CD14-positive monocyte (primary cell): ENCODE measurements around the gene PPM1M. TPM values are rescaled to one million over a fixed set of nuclear protein-coding genes. Genes with fewer than 3 reads are reported as not detected.

Experiments used
- DNase-seq, 3 donors: peaks; one replicate each; pipeline ENCODE4 v3.0.0-alpha.2; 2011 to 2022
- H2AFZ ChIP-seq: 2 replicates; pipeline ENCODE4 v1.6.0; 2012; ENCODE audit warnings: mild to moderate bottlenecking, low read depth, low read length, inconsistent platforms; ENCODE audit not compliant: insufficient read depth, poor library complexity, severe bottlenecking
- H3K27ac ChIP-seq, 2 donors: 1 replicate in 1 of 2; 2 replicates in 1 of 2; pipeline ENCODE4 v1.5.1; 2012 to 2013; ENCODE audit warnings: low read length in 2 of 2, control low read depth in 1 of 2, inconsistent platforms in 1 of 2, low read depth in 1 of 2, mild to moderate bottlenecking in 1 of 2
- H3K27me3 ChIP-seq, 2 donors: one replicate each; pipeline versions ENCODE4 v1.6.0 to v1.6.1; 2011 to 2013; ENCODE audit warnings: low read length in 2 of 2; ENCODE audit not compliant: control insufficient read depth in 2 of 2, insufficient read depth in 2 of 2
- H3K36me3 ChIP-seq, 2 donors: replicated peaks in 1 of 2; 1 replicate in 1 of 2; 2 replicates in 1 of 2; pipeline versions ENCODE4 v1.5.1 to v1.6.1; 2012 to 2013; ENCODE audit warnings: low read length in 2 of 2, control low read depth in 1 of 2, inconsistent platforms in 1 of 2, mild to moderate bottlenecking in 1 of 2; ENCODE audit not compliant: insufficient read depth in 2 of 2, control insufficient read depth in 1 of 2
- H3K4me1 ChIP-seq, 2 donors: 1 replicate in 1 of 2; 2 replicates in 1 of 2; pipeline versions ENCODE4 v1.5.1 to v1.6.1; 2012 to 2013; ENCODE audit warnings: low read length in 2 of 2, control low read depth in 1 of 2, inconsistent platforms in 1 of 2, mild to moderate bottlenecking in 1 of 2, moderate library complexity in 1 of 2; ENCODE audit not compliant: insufficient read depth in 2 of 2, control insufficient read depth in 1 of 2
- H3K4me2 ChIP-seq: replicated peaks from 2 replicates; pipeline ENCODE3; 2012; ENCODE audit warnings: low read length, moderate library complexity, mild to moderate bottlenecking; ENCODE audit not compliant: poor library complexity, severe bottlenecking; ENCODE audit errors: extremely low read depth
- H3K4me3 ChIP-seq, 3 experiments: fragments of 200-600 bp in 1 of 3; sonication (generic) in 1 of 3; replicated peaks in 1 of 3; 1 replicate in 2 of 3; 2 replicates in 1 of 3; pipeline ENCODE4 v1.5.1; 2011 to 2013; ENCODE audit warnings: low read length in 3 of 3, mild to moderate bottlenecking in 3 of 3, control low read depth in 2 of 3, low read depth in 2 of 3, inconsistent platforms in 1 of 3, moderate library complexity in 1 of 3
- H3K79me2 ChIP-seq: 2 replicates; pipeline ENCODE4 v1.6.0; 2012; ENCODE audit warnings: mild to moderate bottlenecking, control low read depth, inconsistent platforms, low read length, moderate library complexity; ENCODE audit not compliant: insufficient read depth
- H3K9ac ChIP-seq: 2 replicates; pipeline ENCODE4 v1.6.0; 2017; ENCODE audit warnings: low read length, mild to moderate bottlenecking; ENCODE audit not compliant: insufficient read depth, poor library complexity, severe bottlenecking
- H3K9me3 ChIP-seq, 2 donors: replicated peaks in 1 of 2; 1 replicate in 1 of 2; 2 replicates in 1 of 2; pipeline versions ENCODE4 v1.5.1 to v1.6.1; 2012 to 2013; ENCODE audit warnings: low read length in 2 of 2, control low read depth in 1 of 2; ENCODE audit not compliant: control insufficient read depth in 1 of 2, insufficient read depth in 1 of 2
- H4K20me1 ChIP-seq: 2 replicates; pipeline ENCODE4 v1.6.0; 2012; ENCODE audit warnings: mild to moderate bottlenecking, low read length, control low read depth, moderate library complexity; ENCODE audit not compliant: insufficient read depth
- H3K27ac Mint-ChIP-seq, 7 donors: one replicate each; pipeline ENCODE4 v1.8.0; 2020; ENCODE audit warnings: mild to moderate bottlenecking in 7 of 7, mixed read lengths in 7 of 7, moderate library complexity in 6 of 7, inconsistent platforms in 2 of 7
- H3K27me3 Mint-ChIP-seq, 3 donors: one replicate each; pipeline ENCODE4 v1.8.0; 2021 to 2022; ENCODE audit warnings: low read depth in 3 of 3, mild to moderate bottlenecking in 3 of 3, mixed read lengths in 3 of 3, moderate library complexity in 3 of 3, inconsistent platforms in 1 of 3
- H3K36me3 Mint-ChIP-seq, 2 donors: one replicate each; pipeline ENCODE4 v1.8.0; 2020; ENCODE audit warnings: mixed read lengths in 2 of 2, inconsistent platforms in 1 of 2, mild to moderate bottlenecking in 1 of 2
- H3K4me1 Mint-ChIP-seq: one replicate; pipeline ENCODE4 v1.8.0; 2020; ENCODE audit warnings: mild to moderate bottlenecking, mixed read lengths
- H3K4me3 Mint-ChIP-seq, 2 donors: one replicate each; pipeline ENCODE4 v1.8.0; 2020; ENCODE audit warnings: mild to moderate bottlenecking in 2 of 2, mixed read lengths in 2 of 2, moderate library complexity in 1 of 2
- H3K9me3 Mint-ChIP-seq, 7 donors: one replicate each; pipeline ENCODE4 v1.8.0; 2020 to 2022; ENCODE audit warnings: mixed read lengths in 7 of 7, mild to moderate bottlenecking in 6 of 7, moderate library complexity in 6 of 7, inconsistent platforms in 2 of 7
- CTCF ChIP-seq: fragments of 200-600 bp; IDR thresholded peaks from one replicate; pipeline ENCODE4 v1.8.0; 2022; ENCODE audit warnings: antibody characterized with exemption, mild to moderate bottlenecking
- WGBS: methylation state at CpG from one replicate; pipeline ENCODE4 v1.1.5; 2013; ENCODE audit warnings: missing lambda C conversion rate; ENCODE audit not compliant: insufficient coverage; 5-methylcytosine and 5-hydroxymethylcytosine counted together
- intact Hi-C, 2 donors: fragments of 100-400 bp; cut with micrococcal nuclease; formaldehyde crosslinking; loops; one replicate each; pipeline versions ENCODE4 v1.15.0 to v1.15.1; 2023
- polyA plus RNA-seq, 3 donors: library from polyadenylated mRNA; depleted of rRNA in 1 of 3; unstranded in 2 of 3; stranded (reverse) in 1 of 3; fragments of 300-500 nt in 2 of 3; fragments of >200 nt in 1 of 3; fragmentation: Illumina TruSeq in 2 of 3; gene quantifications; 1 replicate in 2 of 3; 2 replicates in 1 of 3; pipeline ENCODE4 v1.2.3, GENCODE V29; 2012 to 2021

PPM1M gene
- polyA plus RNA-seq, 3 donors, result 92.8 to 144 (median 120) TPM

GRCh38 chr3:52248165-52248541 lies 2.6 kb downstream of the PPM1M start:
- Mint-ChIP-seq H3K4me1 (peaks cover 60% of the 10 kb centered on the region), H3K9me3 (peaks cover 0 to 4% (median 0%) of the 10 kb centered on the region in 7 donors)
- H3K4me3 ChIP-seq, result no peak overlapping the region

GRCh38 chr3:52248816-52249547 lies 3.4 kb downstream of the PPM1M start:
- no peak for TF ChIP-seq CTCF
- H3K36me3 Mint-ChIP-seq, result peaks cover 51 to 70% of the 10 kb centered on the region in 2 donors
- no peak overlapping the region for H3K9ac ChIP-seq
- peak overlapping the region in 4 of 7 donors; percentile 33 to 96 (median 64) for H3K27ac Mint-ChIP-seq
- peaks cover 74% of the 10 kb centered on the region for H3K79me2 ChIP-seq
- no peaks in the 10 kb centered on the region for H3K9me3 ChIP-seq
- H3K4me1 ChIP-seq, result peaks cover 57 to 61% of the 10 kb centered on the region in 2 donors
- no peak overlapping the region for H3K4me2 ChIP-seq
- peaks cover 53% of the 10 kb centered on the region for H4K20me1 ChIP-seq
- H3K27me3 Mint-ChIP-seq, result no peaks in the 10 kb centered on the region
- H3K27me3 ChIP-seq, result no peaks in the 10 kb centered on the region
- no peak overlapping the region for H3K4me3 ChIP-seq
- no peak for DNase-seq
- H3K9me3 Mint-ChIP-seq, result peaks cover 0 to 2% (median 0%) of the 10 kb centered on the region in 7 donors
- peak overlapping the region in 1 of 2 donors; percentile 2 for H3K27ac ChIP-seq
- no peak overlapping the region for H2AFZ ChIP-seq
- intact Hi-C loops, result no loop called here
- WGBS, result 87% methylated on average over 10 of the region's 10 CpGs
- peaks cover 60% of the 10 kb centered on the region for H3K4me1 Mint-ChIP-seq
- H3K4me3 Mint-ChIP-seq, result no peak overlapping the region
- peaks cover 44 to 56% of the 10 kb centered on the region in 2 donors for H3K36me3 ChIP-seq

More at GRCh38 chr3:52248165-52248541, 2.6 kb downstream of the PPM1M start:
- TF ChIP-seq CTCF, result no peak
- WGBS, result 98% methylated on average over 7 of the region's 10 CpGs
- Histone ChIP-seq H3K27ac (peak overlapping the region; percentile 11 to 99), H3K9me3 (no peaks in the 10 kb centered on the region), H3K9ac (no peak overlapping the region), H3K36me3 (peaks cover 42 to 49% of the 10 kb centered on the region in 2 donors), H4K20me1 (peaks cover 45% of the 10 kb centered on the region), H3K79me2 (peaks cover 74% of the 10 kb centered on the region), H3K4me1 (peaks cover 57 to 61% of the 10 kb centered on the region in 2 donors), H3K27me3 (no peaks in the 10 kb centered on the region), H3K4me2 (peak overlapping the region; percentile 79), H2AFZ (no peak overlapping the region)
- DNase-seq, result no peak
- intact Hi-C loops, result no loop called here
- Mint-ChIP-seq H3K4me3 (peak overlapping the region; percentile 85 to 94), H3K27ac (peak overlapping the region in 5 of 7 donors; percentile 70 to 100 (median 96)), H3K27me3 (no peaks in the 10 kb centered on the region), H3K36me3 (peaks cover 50 to 67% of the 10 kb centered on the region in 2 donors)
